PFSK-1 (cell line): ENCODE results near the gene ARHGEF3.

Experiments used
- FOXP2 ChIP-seq: optimal IDR thresholded peaks from 2 replicates; pipeline ENCODE3; 2011; ENCODE audit warnings: borderline replicate concordance, control low read depth, inconsistent platforms; ENCODE audit not compliant: insufficient read depth; ENCODE audit errors: extremely low read length, extremely low read depth
- POLR2AphosphoS5 ChIP-seq: IDR thresholded peaks from 2 replicates; pipeline ENCODE4 v1.6.1; 2012; ENCODE audit warnings: low read depth, mild to moderate bottlenecking, control low read depth, low read length, moderate library complexity
- SIN3A ChIP-seq: IDR thresholded peaks from 2 replicates; pipeline ENCODE4 v1.6.1; 2012; ENCODE audit warnings: mild to moderate bottlenecking, low read length, moderate library complexity, borderline replicate concordance; ENCODE audit not compliant: insufficient read depth
- TAF1 ChIP-seq: IDR thresholded peaks from 2 replicates; pipeline ENCODE4 v1.6.1; 2012; ENCODE audit warnings: low read length, control low read depth, borderline replicate concordance; ENCODE audit not compliant: insufficient read depth
- TF ChIP-seq, protein P1 (sequence below), 2 experiments: IDR thresholded peaks; 2 replicates each; pipeline versions ENCODE4 v1.6.1 to v1.8.0; 2011 to 2012; ENCODE audit warnings: low read depth in 2 of 2, low read length in 2 of 2, control low read depth in 1 of 2, inconsistent platforms in 1 of 2, mild to moderate bottlenecking in 1 of 2, moderate library complexity in 1 of 2; ENCODE audit not compliant: insufficient read depth in 1 of 2

ARHGEF3 gene

DNA sequence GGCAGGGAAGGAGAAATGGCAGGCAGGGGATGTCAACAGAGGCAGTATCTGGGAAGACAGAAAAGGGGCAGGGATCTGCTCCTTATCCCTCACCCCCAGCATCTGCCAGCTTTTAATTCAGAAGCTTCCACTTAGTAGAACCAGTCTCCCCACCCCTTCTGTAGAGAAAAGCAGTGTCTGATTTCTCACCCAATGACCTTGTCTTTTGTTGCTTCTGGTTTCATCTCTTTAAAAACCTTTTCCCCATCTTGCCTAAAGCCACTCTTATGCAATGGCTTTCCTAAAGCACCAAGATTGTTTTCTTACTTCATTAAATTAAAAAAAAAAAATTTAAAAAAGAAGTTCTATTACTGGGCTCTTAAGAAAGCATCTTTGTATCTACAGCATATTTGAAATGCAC is 27.8 kb downstream of the ARHGEF3 start:
- no peak for TF ChIP-seq FOXP2
- no peak for TF ChIP-seq TAF1
- TF ChIP-seq, protein P1, sequence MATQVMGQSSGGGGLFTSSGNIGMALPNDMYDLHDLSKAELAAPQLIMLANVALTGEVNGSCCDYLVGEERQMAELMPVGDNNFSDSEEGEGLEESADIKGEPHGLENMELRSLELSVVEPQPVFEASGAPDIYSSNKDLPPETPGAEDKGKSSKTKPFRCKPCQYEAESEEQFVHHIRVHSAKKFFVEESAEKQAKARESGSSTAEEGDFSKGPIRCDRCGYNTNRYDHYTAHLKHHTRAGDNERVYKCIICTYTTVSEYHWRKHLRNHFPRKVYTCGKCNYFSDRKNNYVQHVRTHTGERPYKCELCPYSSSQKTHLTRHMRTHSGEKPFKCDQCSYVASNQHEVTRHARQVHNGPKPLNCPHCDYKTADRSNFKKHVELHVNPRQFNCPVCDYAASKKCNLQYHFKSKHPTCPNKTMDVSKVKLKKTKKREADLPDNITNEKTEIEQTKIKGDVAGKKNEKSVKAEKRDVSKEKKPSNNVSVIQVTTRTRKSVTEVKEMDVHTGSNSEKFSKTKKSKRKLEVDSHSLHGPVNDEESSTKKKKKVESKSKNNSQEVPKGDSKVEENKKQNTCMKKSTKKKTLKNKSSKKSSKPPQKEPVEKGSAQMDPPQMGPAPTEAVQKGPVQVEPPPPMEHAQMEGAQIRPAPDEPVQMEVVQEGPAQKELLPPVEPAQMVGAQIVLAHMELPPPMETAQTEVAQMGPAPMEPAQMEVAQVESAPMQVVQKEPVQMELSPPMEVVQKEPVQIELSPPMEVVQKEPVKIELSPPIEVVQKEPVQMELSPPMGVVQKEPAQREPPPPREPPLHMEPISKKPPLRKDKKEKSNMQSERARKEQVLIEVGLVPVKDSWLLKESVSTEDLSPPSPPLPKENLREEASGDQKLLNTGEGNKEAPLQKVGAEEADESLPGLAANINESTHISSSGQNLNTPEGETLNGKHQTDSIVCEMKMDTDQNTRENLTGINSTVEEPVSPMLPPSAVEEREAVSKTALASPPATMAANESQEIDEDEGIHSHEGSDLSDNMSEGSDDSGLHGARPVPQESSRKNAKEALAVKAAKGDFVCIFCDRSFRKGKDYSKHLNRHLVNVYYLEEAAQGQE (IDR thresholded peaks at IDR 0.05; ENCODE audit: insufficient read depth in 1 of 2, low read depth in 2 of 2, low read length in 2 of 2), result no peak
- no peak for TF ChIP-seq POLR2AphosphoS5
- TF ChIP-seq SIN3A, result no peak

DNA sequence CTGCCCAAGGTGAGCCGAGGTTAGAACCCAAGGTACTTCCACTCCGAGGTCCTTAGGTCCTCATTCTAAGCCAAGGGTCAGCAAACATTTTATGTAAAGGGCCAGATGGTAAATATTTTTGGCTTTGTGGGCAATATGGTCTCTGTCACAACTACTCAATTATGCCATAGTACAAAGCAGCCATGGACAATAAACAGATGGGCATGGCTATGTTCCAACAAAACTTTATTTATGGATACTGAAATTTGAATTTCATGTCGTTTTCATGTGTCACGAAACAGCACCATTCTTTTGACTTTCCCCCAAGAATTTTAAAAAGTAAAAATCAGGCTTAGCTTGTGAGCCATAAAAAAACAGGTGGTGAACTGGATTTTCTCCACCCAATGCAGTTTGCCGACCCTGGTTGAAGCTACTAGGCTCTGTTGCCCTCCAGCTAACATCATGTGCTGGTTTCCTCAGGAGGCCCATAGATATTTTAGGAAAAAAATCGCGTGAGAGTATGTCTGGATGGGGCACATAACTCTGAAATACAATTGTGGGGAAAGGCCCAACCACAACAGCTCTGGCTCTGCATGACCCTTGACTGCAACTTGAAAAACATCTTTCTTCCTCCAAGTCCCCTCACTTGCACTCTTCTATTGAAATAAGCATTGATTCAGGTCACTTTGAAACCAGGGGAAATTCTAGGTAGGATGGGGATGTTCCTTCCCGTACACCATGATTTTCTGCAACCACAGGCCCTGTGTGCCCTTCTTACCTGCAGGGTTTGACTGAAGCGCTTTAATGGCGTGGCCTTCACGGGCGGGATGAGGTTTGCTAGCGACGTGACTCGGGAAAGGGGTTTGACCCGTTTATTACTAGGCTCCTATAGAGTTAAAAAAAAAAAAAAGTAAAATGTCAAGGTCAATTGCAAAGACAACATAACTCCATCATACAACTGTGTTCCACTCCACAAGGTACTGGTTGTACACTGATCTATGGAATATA is 28.5 kb downstream of the ARHGEF3 start:
- TF ChIP-seq TAF1 (no peak), SIN3A (no peak), FOXP2 (no peak), POLR2AphosphoS5 (no peak)
- TF ChIP-seq, protein P1 (IDR thresholded peaks at IDR 0.05; ENCODE audit: insufficient read depth in 1 of 2, low read depth in 2 of 2, low read length in 2 of 2), result no peak

DNA sequence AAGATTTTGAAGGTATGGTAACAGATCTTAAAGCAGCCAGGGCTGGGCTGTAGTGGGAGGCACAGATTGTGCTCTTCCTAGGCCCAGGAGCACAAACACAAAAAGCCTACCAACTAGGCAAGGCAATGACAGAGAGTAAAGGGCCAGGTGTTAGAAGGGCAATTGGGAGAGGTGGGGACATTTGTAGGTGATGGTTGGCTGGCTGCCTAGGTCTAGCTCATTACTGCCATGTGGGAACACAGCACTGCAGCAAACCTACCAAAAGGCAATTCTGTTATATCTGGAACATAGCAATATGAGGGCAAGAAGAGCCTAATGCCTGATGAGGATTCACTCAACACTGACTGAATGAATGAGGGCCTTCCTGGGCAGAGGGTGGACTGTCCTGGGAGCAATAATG is 30.4 kb downstream of the ARHGEF3 start:
- no peak for TF ChIP-seq POLR2AphosphoS5
- TF ChIP-seq FOXP2, result no peak
- no peak for TF ChIP-seq TAF1
- TF ChIP-seq, protein P1 (IDR thresholded peaks at IDR 0.05; ENCODE audit: insufficient read depth in 1 of 2, low read depth in 2 of 2, low read length in 2 of 2), result no peak
- no peak for TF ChIP-seq SIN3A

DNA sequence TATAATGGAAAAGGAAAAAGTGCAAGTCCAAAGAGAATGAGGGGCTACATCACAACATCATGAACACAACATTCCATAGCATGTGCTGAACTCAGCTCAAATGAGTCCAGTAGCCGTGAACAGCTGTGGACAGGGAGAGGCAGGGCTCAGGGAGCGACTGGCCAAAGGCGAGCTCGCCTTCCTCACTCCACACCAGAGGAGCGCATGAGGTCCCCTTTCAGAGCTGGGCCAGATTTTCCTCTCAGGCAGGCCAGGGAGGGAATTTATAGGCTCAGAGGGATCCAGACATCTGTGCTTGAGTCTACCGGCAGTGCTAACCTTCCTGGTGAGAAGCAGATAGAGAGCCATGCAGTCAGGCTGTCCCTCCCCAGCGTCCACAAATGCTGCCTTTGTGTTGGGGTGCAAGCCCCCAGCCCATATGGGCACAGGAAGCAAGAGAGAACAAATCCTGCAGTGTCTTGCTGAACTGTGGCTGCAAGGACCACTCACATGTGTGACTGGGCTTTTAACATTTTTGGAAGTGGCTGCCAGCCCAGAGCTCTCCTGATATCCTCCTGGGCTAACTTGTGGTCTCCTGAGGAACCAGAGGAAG is 32.5 kb downstream of the ARHGEF3 start:
- TF ChIP-seq TAF1 (no peak), FOXP2 (no peak), SIN3A (no peak), POLR2AphosphoS5 (no peak)
- TF ChIP-seq, protein P1 (IDR thresholded peaks at IDR 0.05; ENCODE audit: insufficient read depth in 1 of 2, low read depth in 2 of 2, low read length in 2 of 2), result no peak
